HG02981 (cell line): ENCODE results near the gene RAB11FIP3.
"Not testable (repeated sequence)": the region's sequence is repeated elsewhere in the genome, so short reads cannot be mapped to it uniquely, and the experiment has no call there.

Experiments used
- ATAC-seq: cut with Tn5 transposase; IDR thresholded peaks from one replicate; pipeline ENCODE4 v1.9.1; 2021; ENCODE audit warnings: mild to moderate bottlenecking, moderate library complexity; ENCODE audit not compliant: unreplicated experiment

The RAB11FIP3 gene

GRCh38 chr16:491220-491919 lies 65.9 kb downstream of the RAB11FIP3 start:
- ATAC-seq: no peak

- ATAC-seq: no peak
Observed at GRCh38 chr16:492211-492875, 66.9 kb downstream of the RAB11FIP3 start.

- ATAC-seq: not testable (repeated sequence)
Observed at GRCh38 chr16:494676-495075, 69.2 kb downstream of the RAB11FIP3 start.

- ATAC-seq: no peak
Observed at GRCh38 chr16:495127-495748, 69.8 kb downstream of the RAB11FIP3 start.

- ATAC-seq: no peak
Observed at GRCh38 chr16:496097-496886, 70.8 kb downstream of the RAB11FIP3 start.

- ATAC-seq: no peak
Observed at GRCh38 chr16:497258-497657, 71.8 kb downstream of the RAB11FIP3 start.

GRCh38 chr16:499924-500323 lies 74.5 kb downstream of the RAB11FIP3 start:
- ATAC-seq: no peak

GRCh38 chr16:500709-501108 lies 75.3 kb downstream of the RAB11FIP3 start:
- ATAC-seq: no peak

- ATAC-seq: no peak
Observed at GRCh38 chr16:502179-502943, 76.9 kb downstream of the RAB11FIP3 start.

GRCh38 chr16:503150-504071 lies 78.0 kb downstream of the RAB11FIP3 start:
- ATAC-seq: no peak

- ATAC-seq: no peak
Observed at GRCh38 chr16:505479-506245, 80.2 kb downstream of the RAB11FIP3 start.

GRCh38 chr16:506246-506546 lies 80.7 kb downstream of the RAB11FIP3 start:
- no peak for ATAC-seq

GRCh38 chr16:507527-507926 lies 82.1 kb downstream of the RAB11FIP3 start:
- ATAC-seq: not testable (repeated sequence)

GRCh38 chr16:507996-508395 lies 82.5 kb downstream of the RAB11FIP3 start:
- ATAC-seq: no peak

GRCh38 chr16:508884-509736 lies 83.7 kb downstream of the RAB11FIP3 start:
- no peak for ATAC-seq

GRCh38 chr16:510066-510825 lies 84.8 kb downstream of the RAB11FIP3 start:
- ATAC-seq: no peak

GRCh38 chr16:512802-513201 lies 87.4 kb downstream of the RAB11FIP3 start:
- no peak for ATAC-seq
